OCI-LY7 (cell line): ENCODE measurements around the gene CLSTN1. TPM values are rescaled to one million over a fixed set of nuclear protein-coding genes. Genes with fewer than 3 reads are reported as not detected.

Experiments
- BruUV-seq: library from RNA; stranded (reverse); fragments of 400-500 nt; replicated peaks from 2 replicates; lab custom pipeline; 2021; lab: Mats Ljungman, UMichigan
- CTCF ChIA-PET: fragments of 300-600 bp; sonication (Branson Sonifier 250); formaldehyde crosslinking; loops from one replicate; lab custom pipeline; 2022; ENCODE audit warnings: antibody characterized with exemption; ENCODE audit not compliant: unreplicated experiment; lab: Charles Lee
- POLR2A ChIA-PET: fragments of 300-600 bp; sonication (Branson Sonifier 250); formaldehyde crosslinking; loops from one replicate; lab custom pipeline; 2022; ENCODE audit warnings: antibody characterized with exemption; lab: Charles Lee
- DNase-seq: peaks from one replicate; pipeline ENCODE4 v3.0.0-alpha.2; 2015; ENCODE audit warnings: low spot score
- H2AFZ ChIP-seq: fragments of 200-600 bp; sonication (generic), shearing (Covaris generic); 2 replicates; pipeline ENCODE4 v1.6.1; 2014; ENCODE audit warnings: mild to moderate bottlenecking, antibody characterized with exemption, low read length, moderate library complexity
- H3K27ac ChIP-seq: fragments of 200-600 bp; sonication (generic); 2 replicates; pipeline ENCODE4 v1.5.1; 2014; ENCODE audit warnings: mixed run types, low read depth, mild to moderate bottlenecking, moderate library complexity, low read length, inconsistent platforms; ENCODE audit not compliant: poor library complexity, severe bottlenecking
- H3K36me3 ChIP-seq: fragments of 200-600 bp; sonication (generic); 2 replicates; pipeline ENCODE4 v1.6.1; 2014; ENCODE audit warnings: mild to moderate bottlenecking, antibody characterized with exemption, low read length, moderate library complexity, mixed read lengths; ENCODE audit not compliant: insufficient read depth
- H3K4me1 ChIP-seq: fragments of 200-600 bp; sonication (generic); 2 replicates; pipeline ENCODE4 v1.5.1; 2014; ENCODE audit warnings: mild to moderate bottlenecking, low read length; ENCODE audit not compliant: insufficient read depth, poor library complexity, severe bottlenecking
- H3K4me2 ChIP-seq: fragments of 200-600 bp; sonication (generic); 2 replicates; pipeline ENCODE4 v1.6.1; 2014; ENCODE audit warnings: mild to moderate bottlenecking, low read length
- H3K4me3 ChIP-seq: fragments of 200-600 bp; sonication (generic); 2 replicates; pipeline ENCODE4 v1.5.1; 2014; ENCODE audit warnings: mild to moderate bottlenecking, low read depth, low read length; ENCODE audit not compliant: poor library complexity, severe bottlenecking
- H3K79me2 ChIP-seq: fragments of 200-600 bp; sonication (generic); 2 replicates; pipeline ENCODE4 v1.6.1; 2016; ENCODE audit warnings: low read depth, mild to moderate bottlenecking, low read length, moderate library complexity, mixed read lengths; ENCODE audit not compliant: insufficient read depth
- H3K9me2 ChIP-seq: fragments of 200-600 bp; sonication (generic); 2 replicates; pipeline ENCODE4 v1.6.1; 2016; ENCODE audit warnings: mild to moderate bottlenecking, low read length, mixed read lengths; ENCODE audit not compliant: insufficient read depth
- H3K9me3 ChIP-seq: fragments of 200-600 bp; sonication (generic); 2 replicates; pipeline ENCODE4 v1.6.1; 2014; ENCODE audit warnings: mild to moderate bottlenecking, mixed run types, low read length, mixed read lengths
- H4K20me1 ChIP-seq: fragments of 200-600 bp; sonication (generic); 2 replicates; pipeline ENCODE4 v1.6.1; 2014; ENCODE audit warnings: mild to moderate bottlenecking, antibody characterized with exemption, low read length, moderate library complexity, mixed read lengths; ENCODE audit not compliant: insufficient read depth
- EZH2phosphoT487 ChIP-seq: fragments of 200-600 bp; sonication (generic); IDR thresholded peaks from 2 replicates; pipeline ENCODE4 v1.6.1; 2018; ENCODE audit warnings: low read depth, borderline replicate concordance, mild to moderate bottlenecking, mixed run types, antibody characterized with exemption, low read length, moderate library complexity, mixed read lengths
- intact Hi-C: fragments of 100-400 bp; cut with micrococcal nuclease; formaldehyde crosslinking; loops from one replicate; pipeline ENCODE4 v1.10.0; 2022; ENCODE audit not compliant: unreplicated experiment
- total RNA-seq, 2 experiments: library from RNA; depleted of rRNA in 1 of 2; stranded (reverse); fragments of >200 nt in 1 of 2; shearing (Covaris generic) in 1 of 2; gene quantifications; 2 replicates each; pipeline ENCODE4 v1.2.3, GENCODE V29; 2014 to 2022
- TF ChIP-seq, protein P1 (sequence below): fragments of 200-600 bp; sonication (generic); conservative IDR thresholded peaks from 2 replicates; pipeline ENCODE4 v1.5.1; 2014; ENCODE audit warnings: mild to moderate bottlenecking, antibody characterized with exemption, low read length, moderate library complexity, mixed read lengths

Gene CLSTN1
- total RNA-seq, 2 experiments from 2014 or later: 58.6 to 124 TPM

- TF ChIP-seq, protein P1, sequence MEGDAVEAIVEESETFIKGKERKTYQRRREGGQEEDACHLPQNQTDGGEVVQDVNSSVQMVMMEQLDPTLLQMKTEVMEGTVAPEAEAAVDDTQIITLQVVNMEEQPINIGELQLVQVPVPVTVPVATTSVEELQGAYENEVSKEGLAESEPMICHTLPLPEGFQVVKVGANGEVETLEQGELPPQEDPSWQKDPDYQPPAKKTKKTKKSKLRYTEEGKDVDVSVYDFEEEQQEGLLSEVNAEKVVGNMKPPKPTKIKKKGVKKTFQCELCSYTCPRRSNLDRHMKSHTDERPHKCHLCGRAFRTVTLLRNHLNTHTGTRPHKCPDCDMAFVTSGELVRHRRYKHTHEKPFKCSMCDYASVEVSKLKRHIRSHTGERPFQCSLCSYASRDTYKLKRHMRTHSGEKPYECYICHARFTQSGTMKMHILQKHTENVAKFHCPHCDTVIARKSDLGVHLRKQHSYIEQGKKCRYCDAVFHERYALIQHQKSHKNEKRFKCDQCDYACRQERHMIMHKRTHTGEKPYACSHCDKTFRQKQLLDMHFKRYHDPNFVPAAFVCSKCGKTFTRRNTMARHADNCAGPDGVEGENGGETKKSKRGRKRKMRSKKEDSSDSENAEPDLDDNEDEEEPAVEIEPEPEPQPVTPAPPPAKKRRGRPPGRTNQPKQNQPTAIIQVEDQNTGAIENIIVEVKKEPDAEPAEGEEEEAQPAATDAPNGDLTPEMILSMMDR: no peak
- no peak for TF ChIP-seq EZH2phosphoT487
- no peak overlapping the region for H3K27ac ChIP-seq
- CTCF ChIA-PET: no interaction called here
- no peaks in the 10 kb centered on the region for H3K36me3 ChIP-seq
- DNase-seq: no peak
- H2AFZ ChIP-seq: no peak overlapping the region
- peaks cover 51% of the 10 kb centered on the region for H3K4me1 ChIP-seq
- peaks cover 90% of the 10 kb centered on the region for H3K79me2 ChIP-seq
- H3K4me2 ChIP-seq: no peak overlapping the region
- no peaks in the 10 kb centered on the region for H4K20me1 ChIP-seq
- intact Hi-C loops: no loop called here
- POLR2A ChIA-PET: interaction anchor here (0.9 to 8.5 kb wide), 5 partner anchors 17 to 81 kb away, joined by 3 to 141 read pairs (median 4); no protein-coding TSS in a partner anchor
- H3K4me3 ChIP-seq: no peak overlapping the region
- H3K9me2 ChIP-seq: no peaks in the 10 kb centered on the region
- H3K9me3 ChIP-seq: no peaks in the 10 kb centered on the region
- BruUV-seq: no TSS peak
Measured at GRCh38 chr1:9782116-9782751, 41.5 kb downstream of the CLSTN1 start.

DNA sequence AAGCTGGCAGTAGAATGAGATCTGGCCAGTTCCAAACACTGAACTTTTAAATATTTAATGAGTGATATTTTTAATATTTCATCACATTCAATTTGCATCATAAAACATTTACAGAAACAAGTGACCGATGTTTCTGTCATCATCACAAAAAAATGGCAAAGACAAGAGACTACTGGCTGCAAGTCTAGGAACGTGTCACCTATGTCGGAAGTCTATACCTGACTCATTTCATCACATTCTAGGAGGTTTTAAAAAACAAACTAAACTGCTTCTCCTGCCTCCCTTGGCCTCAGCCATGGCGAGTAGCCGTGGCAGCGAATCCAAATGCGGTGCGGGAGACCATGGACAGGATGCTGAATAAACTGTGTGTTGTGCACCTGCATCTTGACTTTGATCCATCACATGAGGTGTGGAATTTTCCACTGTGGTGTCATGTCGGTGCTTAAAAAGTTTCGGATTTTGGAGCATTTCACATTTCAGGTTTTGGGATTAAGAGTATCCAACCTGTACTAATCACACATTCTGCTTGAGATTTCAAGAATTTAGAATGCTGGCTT is 43.1 kb downstream of the CLSTN1 start:
- ChIA-PET POLR2A (no interaction called here), CTCF (no interaction called here)
- intact Hi-C loops: no loop called here

More for the DNA sequence above, 43.1 kb downstream of the CLSTN1 start:
- TF ChIP-seq EZH2phosphoT487: no peak
- TF ChIP-seq, protein P1: no peak
- no peak overlapping the region for H3K4me3 ChIP-seq
- TSS peak; percentile 38 for BruUV-seq
- peaks cover 35% of the 10 kb centered on the region for H3K4me1 ChIP-seq
- H3K27ac ChIP-seq: no peak overlapping the region
- peak overlapping the region; percentile 32; the same call in 1 of the 2 replicates for H3K4me2 ChIP-seq
- H4K20me1 ChIP-seq: no peaks in the 10 kb centered on the region
- H3K36me3 ChIP-seq: peaks cover under 1% of the 10 kb centered on the region; the same call in 1 of the 2 replicates
- H2AFZ ChIP-seq: no peak overlapping the region
- H3K9me2 ChIP-seq: no peaks in the 10 kb centered on the region
- H3K79me2 ChIP-seq: peaks cover 83% of the 10 kb centered on the region
- DNase-seq: no peak
- H3K9me3 ChIP-seq: no peaks in the 10 kb centered on the region
